ENCODE measurements around the gene TSPAN33. TPM values are rescaled to one million over a fixed set of nuclear protein-coding genes. Genes with fewer than 3 reads are reported as not detected.
A peak's percentile ranks its signal among the peaks of the same experiment; 100 is the strongest.
"Not testable (repeated sequence)": the region's sequence is repeated elsewhere in the genome, so short reads cannot be mapped to it uniquely, and the experiment has no call there.

The TSPAN33 gene
- polyA plus RNA-seq, 1 donor (not counting 4 experiments of a cell fraction or from before 2014, with no cell fraction given): 0.93 TPM

DNA sequence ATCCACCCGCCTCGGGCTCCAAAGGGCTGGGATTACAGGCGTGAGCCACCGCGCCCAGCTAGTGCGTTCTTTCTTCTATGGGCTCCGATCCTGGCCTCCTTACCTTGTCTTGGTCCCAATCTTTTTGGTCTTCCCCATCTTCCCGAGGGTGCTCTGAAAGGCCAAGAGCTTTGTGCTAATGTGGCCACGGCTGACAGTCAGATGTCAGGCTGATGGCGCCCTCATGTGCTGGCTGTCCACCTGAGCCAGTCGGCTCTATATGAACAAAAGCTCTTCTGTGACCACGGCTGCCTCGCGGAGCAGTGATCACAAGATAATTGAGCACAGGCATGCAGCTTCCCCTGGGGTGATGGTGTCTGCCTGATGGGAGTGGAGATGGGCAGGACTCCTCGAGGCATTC lies 69.3 kb downstream of the TSPAN33 start:
- no peak overlapping the region for H3K27ac ChIP-seq (ENCODE audit: control insufficient read depth, insufficient read depth, low read length)
- dilution Hi-C loops (cut with MboI; ENCODE audit: extremely low pct_ligation_motif_present, low sequenced_read_pairs): no loop called here
- no peaks in the 10 kb centered on the region for H3K79me2 ChIP-seq (ENCODE audit: control insufficient read depth, insufficient read depth, low read length)
- FAIRE-seq (no peak), DNase-seq (ENCODE audit: low read depth, low spot score) (no peak)
- TF ChIP-seq EZH2 (IDR thresholded peaks at IDR 0.05; ENCODE audit: low read length): no peak
- TF ChIP-seq, protein P1, sequence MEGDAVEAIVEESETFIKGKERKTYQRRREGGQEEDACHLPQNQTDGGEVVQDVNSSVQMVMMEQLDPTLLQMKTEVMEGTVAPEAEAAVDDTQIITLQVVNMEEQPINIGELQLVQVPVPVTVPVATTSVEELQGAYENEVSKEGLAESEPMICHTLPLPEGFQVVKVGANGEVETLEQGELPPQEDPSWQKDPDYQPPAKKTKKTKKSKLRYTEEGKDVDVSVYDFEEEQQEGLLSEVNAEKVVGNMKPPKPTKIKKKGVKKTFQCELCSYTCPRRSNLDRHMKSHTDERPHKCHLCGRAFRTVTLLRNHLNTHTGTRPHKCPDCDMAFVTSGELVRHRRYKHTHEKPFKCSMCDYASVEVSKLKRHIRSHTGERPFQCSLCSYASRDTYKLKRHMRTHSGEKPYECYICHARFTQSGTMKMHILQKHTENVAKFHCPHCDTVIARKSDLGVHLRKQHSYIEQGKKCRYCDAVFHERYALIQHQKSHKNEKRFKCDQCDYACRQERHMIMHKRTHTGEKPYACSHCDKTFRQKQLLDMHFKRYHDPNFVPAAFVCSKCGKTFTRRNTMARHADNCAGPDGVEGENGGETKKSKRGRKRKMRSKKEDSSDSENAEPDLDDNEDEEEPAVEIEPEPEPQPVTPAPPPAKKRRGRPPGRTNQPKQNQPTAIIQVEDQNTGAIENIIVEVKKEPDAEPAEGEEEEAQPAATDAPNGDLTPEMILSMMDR (optimal IDR thresholded peaks at IDR 0.05 in 1 of 3, IDR thresholded peaks at IDR 0.05 in 1 of 3, conservative IDR thresholded peaks at IDR 0.05 in 1 of 3; ENCODE audit: extremely low read depth in 1 of 3, insufficient read depth in 2 of 3, low read length in 3 of 3): peak; percentile 21 to 74 (median 28)
- no peaks in the 10 kb centered on the region for H4K20me1 ChIP-seq (ENCODE audit: control insufficient read depth, extremely low read depth, insufficient read depth, low read length)
- H3K4me1 ChIP-seq (ENCODE audit: control insufficient read depth, extremely low read depth, insufficient read depth, low read length): no peaks in the 10 kb centered on the region
- H3K9ac ChIP-seq (ENCODE audit: control insufficient read depth, extremely low read depth, insufficient read depth, low read length): no peak overlapping the region
- peaks cover 0 to 3% of the 10 kb centered on the region in 2 experiments for H3K36me3 ChIP-seq (ENCODE audit: control insufficient read depth in 2 of 2, extremely low read depth in 1 of 2, insufficient read depth in 2 of 2, low read length in 2 of 2)
- H3K27me3 ChIP-seq (ENCODE audit: control insufficient read depth, extremely low read depth, insufficient read depth, low read length): no peaks in the 10 kb centered on the region
- no peaks in the 10 kb centered on the region for H3K9me1 ChIP-seq (ENCODE audit: control insufficient read depth, extremely low read depth, insufficient read depth, low read length)
- no peak overlapping the region for H3K4me3 ChIP-seq (ENCODE audit: control insufficient read depth in 2 of 3, extremely low read depth in 1 of 3, insufficient read depth in 2 of 3, low read depth in 1 of 3, low read length in 3 of 3)
- no peak overlapping the region for H2AFZ ChIP-seq (ENCODE audit: control insufficient read depth, low read length)
- no peaks in the 10 kb centered on the region for H3K9me3 ChIP-seq (ENCODE audit: control insufficient read depth, low read depth, low read length)
- no peak overlapping the region for H3K4me2 ChIP-seq (ENCODE audit: control insufficient read depth, extremely low read depth, insufficient read depth, low read depth, low read length)

DNA sequence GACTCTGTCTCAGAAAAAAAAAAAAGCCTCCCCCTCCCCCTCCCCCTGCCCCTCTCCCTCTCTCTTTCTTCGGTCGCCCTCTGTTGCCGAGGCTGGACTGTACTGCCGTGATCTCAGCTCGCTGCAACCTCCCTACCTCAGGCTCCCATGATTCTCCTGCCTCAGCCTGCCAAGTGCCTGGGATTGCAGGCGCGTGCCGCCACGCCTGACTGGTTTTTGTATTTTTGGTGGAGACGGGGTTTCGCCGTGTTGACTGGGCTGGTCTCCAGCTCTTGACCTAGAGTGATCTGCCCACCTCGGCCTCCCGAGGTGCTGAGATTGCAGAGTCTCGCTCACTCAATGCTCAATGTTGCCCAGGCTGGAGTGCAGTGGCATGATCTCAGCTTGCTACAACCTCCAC lies 71.2 kb downstream of the TSPAN33 start:
- H3K9ac ChIP-seq (ENCODE audit: control insufficient read depth, extremely low read depth, insufficient read depth, low read length); H3K27me3 ChIP-seq (ENCODE audit: control insufficient read depth, extremely low read depth, insufficient read depth, low read length); H3K4me2 ChIP-seq (ENCODE audit: control insufficient read depth, extremely low read depth, insufficient read depth, low read depth, low read length); H3K9me1 ChIP-seq (ENCODE audit: control insufficient read depth, extremely low read depth, insufficient read depth, low read length); FAIRE-seq; H3K9me3 ChIP-seq (ENCODE audit: control insufficient read depth, low read depth, low read length); H3K27ac ChIP-seq (ENCODE audit: control insufficient read depth, insufficient read depth, low read length); H3K4me3 ChIP-seq (ENCODE audit: control insufficient read depth in 2 of 3, extremely low read depth in 1 of 3, insufficient read depth in 2 of 3, low read depth in 1 of 3, low read length in 3 of 3); DNase-seq (ENCODE audit: low read depth, low spot score); H3K79me2 ChIP-seq (ENCODE audit: control insufficient read depth, insufficient read depth, low read length); H2AFZ ChIP-seq (ENCODE audit: control insufficient read depth, low read length); dilution Hi-C loops (cut with MboI; ENCODE audit: extremely low pct_ligation_motif_present, low sequenced_read_pairs); H3K36me3 ChIP-seq (ENCODE audit: control insufficient read depth in 2 of 2, extremely low read depth in 1 of 2, insufficient read depth in 2 of 2, low read length in 2 of 2); H3K4me1 ChIP-seq (ENCODE audit: control insufficient read depth, extremely low read depth, insufficient read depth, low read length); H4K20me1 ChIP-seq (ENCODE audit: control insufficient read depth, extremely low read depth, insufficient read depth, low read length): not testable (repeated sequence)

DNA sequence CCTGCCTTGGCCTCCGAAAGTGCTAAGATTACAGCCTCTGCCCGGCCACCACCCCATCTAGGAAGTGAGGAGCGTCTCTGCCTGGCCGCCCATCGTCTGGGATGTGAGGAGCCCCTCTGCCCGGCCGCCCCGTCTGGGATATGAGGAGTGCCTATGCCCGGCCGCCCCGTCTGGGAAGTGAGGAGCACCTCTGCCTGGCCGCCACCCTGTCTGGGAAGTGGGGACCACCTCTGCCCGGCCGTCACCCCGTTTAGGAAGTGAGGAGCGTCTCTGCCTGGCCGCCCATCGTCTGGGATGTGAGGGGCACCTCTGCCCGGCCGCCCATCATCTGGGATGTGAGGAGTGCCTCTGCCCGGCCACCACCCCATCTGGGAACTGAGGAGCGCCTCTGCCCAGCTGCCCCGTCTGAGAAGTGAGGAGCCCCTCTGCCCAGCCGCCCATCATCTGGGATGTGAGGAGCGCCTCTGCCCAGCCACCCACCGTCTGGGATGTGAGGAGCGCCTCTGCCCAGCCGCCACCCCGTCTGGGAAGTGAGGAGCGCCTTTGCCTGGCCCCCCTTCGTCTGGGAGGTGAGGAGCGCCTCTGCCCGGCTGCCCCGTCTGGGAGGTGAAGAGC lies 71.7 kb downstream of the TSPAN33 start:
- H3K79me2 ChIP-seq (ENCODE audit: control insufficient read depth, insufficient read depth, low read length); H3K4me2 ChIP-seq (ENCODE audit: control insufficient read depth, extremely low read depth, insufficient read depth, low read depth, low read length); FAIRE-seq; H3K9me3 ChIP-seq (ENCODE audit: control insufficient read depth, low read depth, low read length); H2AFZ ChIP-seq (ENCODE audit: control insufficient read depth, low read length); dilution Hi-C loops (cut with MboI; ENCODE audit: extremely low pct_ligation_motif_present, low sequenced_read_pairs); H4K20me1 ChIP-seq (ENCODE audit: control insufficient read depth, extremely low read depth, insufficient read depth, low read length); H3K27me3 ChIP-seq (ENCODE audit: control insufficient read depth, extremely low read depth, insufficient read depth, low read length); H3K27ac ChIP-seq (ENCODE audit: control insufficient read depth, insufficient read depth, low read length); H3K9ac ChIP-seq (ENCODE audit: control insufficient read depth, extremely low read depth, insufficient read depth, low read length); H3K4me3 ChIP-seq (ENCODE audit: control insufficient read depth in 2 of 3, extremely low read depth in 1 of 3, insufficient read depth in 2 of 3, low read depth in 1 of 3, low read length in 3 of 3); DNase-seq (ENCODE audit: low read depth, low spot score); H3K4me1 ChIP-seq (ENCODE audit: control insufficient read depth, extremely low read depth, insufficient read depth, low read length); H3K9me1 ChIP-seq (ENCODE audit: control insufficient read depth, extremely low read depth, insufficient read depth, low read length); H3K36me3 ChIP-seq (ENCODE audit: control insufficient read depth in 2 of 2, extremely low read depth in 1 of 2, insufficient read depth in 2 of 2, low read length in 2 of 2): not testable (repeated sequence)

DNA sequence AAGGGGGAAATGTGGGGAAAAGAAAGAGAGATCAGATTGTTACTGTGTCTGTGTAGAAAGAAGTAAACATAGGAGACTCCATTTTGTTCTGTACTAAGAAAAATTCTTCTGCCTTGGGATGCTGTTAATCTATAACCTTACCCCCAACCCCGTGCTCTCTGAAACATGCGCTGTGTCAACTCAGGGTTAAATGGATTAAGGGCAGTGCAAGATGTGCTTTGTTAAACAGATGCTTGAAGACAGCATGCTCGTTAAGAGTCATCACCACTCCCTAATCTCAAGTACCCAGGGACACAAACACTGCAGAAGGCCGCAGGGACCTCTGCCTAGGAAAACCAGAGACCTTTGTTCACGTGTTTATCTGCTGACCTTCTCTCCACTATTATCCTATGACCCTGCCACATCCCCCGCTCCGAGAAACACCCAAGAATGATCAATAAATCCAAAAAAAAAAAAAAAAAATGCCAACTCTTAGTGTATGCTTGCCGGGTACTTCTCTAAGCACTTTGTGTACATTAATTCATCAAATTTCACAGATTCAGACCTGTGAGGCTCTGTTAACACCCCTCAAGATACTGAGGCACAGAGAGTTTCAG lies 72.4 kb downstream of the TSPAN33 start:
- FAIRE-seq; H3K79me2 ChIP-seq (ENCODE audit: control insufficient read depth, insufficient read depth, low read length); H3K9me1 ChIP-seq (ENCODE audit: control insufficient read depth, extremely low read depth, insufficient read depth, low read length); H2AFZ ChIP-seq (ENCODE audit: control insufficient read depth, low read length); H3K9me3 ChIP-seq (ENCODE audit: control insufficient read depth, low read depth, low read length); DNase-seq (ENCODE audit: low read depth, low spot score); dilution Hi-C loops (cut with MboI; ENCODE audit: extremely low pct_ligation_motif_present, low sequenced_read_pairs); H3K4me2 ChIP-seq (ENCODE audit: control insufficient read depth, extremely low read depth, insufficient read depth, low read depth, low read length); H3K4me3 ChIP-seq (ENCODE audit: control insufficient read depth in 2 of 3, extremely low read depth in 1 of 3, insufficient read depth in 2 of 3, low read depth in 1 of 3, low read length in 3 of 3); H3K9ac ChIP-seq (ENCODE audit: control insufficient read depth, extremely low read depth, insufficient read depth, low read length); H3K4me1 ChIP-seq (ENCODE audit: control insufficient read depth, extremely low read depth, insufficient read depth, low read length); H3K36me3 ChIP-seq (ENCODE audit: control insufficient read depth in 2 of 2, extremely low read depth in 1 of 2, insufficient read depth in 2 of 2, low read length in 2 of 2); H4K20me1 ChIP-seq (ENCODE audit: control insufficient read depth, extremely low read depth, insufficient read depth, low read length); H3K27me3 ChIP-seq (ENCODE audit: control insufficient read depth, extremely low read depth, insufficient read depth, low read length); H3K27ac ChIP-seq (ENCODE audit: control insufficient read depth, insufficient read depth, low read length): not testable (repeated sequence)

Measured in keratinocyte (primary cell).